ENCODE measurements around the gene OCEL1.
A peak's percentile ranks its signal among the peaks of the same experiment; 100 is the strongest.

Gene OCEL1

DNA sequence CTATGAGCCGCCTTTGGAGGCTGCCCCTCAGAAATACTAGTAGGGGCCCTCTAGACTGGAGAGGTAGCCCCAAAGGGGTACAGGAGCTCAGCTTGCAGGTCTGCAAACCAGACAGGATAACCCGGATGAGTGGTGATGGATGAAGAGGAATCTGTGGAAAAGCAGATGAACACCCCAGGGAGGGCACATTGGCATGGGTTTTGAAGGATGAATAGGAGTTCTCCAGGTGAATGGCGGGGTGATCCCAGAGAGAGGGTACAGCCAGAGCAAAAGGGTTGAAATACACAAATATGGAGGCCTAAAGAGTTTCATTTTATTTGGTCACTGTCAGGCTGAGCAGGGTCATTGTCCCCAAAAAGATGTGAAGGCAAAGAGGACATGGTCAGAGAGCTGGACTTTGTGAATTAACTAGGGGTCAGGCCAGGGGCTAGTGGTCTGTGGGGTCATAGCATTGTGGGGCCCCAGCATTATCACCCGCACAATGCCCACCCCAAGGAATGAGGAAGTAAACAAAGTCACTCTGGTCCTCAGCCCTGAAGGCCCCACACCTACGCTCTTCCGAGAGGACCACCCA lies 14.9 kb downstream of the OCEL1 start:
- no peak for DNase-seq

DNA sequence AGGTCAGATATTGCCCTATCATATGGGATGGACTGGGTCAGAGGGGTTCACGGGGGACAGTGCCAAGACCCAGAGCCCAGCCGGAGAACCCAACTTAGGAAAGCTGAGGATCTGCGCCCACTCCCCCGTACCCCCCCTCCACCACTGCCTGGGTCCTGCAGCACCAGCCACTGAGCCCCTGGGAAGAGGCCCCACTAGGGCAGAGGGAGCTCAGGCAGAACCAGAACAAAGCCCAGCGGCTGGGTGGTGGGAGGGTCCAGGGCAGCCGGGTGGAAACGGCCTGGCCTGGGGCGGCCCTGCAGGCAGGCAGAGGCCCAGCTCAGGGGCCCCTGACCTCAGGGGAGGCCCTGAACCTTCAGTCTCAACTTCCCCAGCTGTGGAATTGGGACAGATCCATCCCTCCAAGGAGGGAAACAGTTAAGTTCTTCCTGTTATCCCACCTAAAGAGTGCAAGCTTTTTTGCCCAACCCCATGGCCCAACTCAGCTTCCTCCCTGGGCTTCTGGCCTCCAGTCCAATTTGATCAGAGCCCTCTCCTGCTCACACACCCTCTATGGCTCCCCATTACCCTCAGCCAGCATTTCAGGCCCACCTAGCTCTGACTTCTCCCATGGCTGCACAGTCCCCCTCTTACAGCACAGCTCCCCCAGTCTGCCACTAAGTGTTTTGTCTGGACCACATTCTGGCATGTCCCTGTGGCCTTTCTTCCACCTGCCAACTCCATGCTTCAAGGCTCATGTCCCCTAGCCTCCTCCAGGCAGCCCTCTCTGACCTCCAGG lies 16.6 kb downstream of the OCEL1 start:
- no peak for DNase-seq

DNA sequence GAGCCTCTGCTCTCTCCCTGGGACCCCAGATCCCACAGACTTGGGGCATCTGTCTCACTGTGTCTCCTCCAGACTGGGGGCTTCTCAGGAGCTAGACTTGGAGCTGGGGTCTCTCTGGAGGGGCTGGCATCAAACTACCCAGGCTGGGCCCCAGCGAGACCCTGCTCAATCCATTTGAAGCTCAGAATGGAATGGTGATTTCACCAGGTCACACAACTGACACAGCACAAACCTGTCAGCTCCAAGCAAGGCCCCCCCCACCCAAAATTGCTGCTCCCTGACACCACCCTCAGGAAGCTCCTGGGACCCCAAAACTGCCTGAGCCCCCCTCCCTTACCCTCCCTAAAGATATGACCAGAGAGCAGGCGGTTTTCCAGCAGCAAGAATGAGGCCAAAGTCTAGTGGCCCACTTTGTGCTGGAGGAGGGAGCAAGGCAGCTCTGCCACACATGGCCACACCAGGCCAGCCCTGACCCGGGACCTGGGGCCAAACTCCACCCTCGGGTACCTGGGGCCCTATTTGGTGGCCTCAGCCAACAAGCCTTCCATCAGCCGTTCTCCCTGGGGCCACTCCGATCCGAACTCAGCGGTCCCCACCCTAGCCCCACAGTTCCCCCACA lies 17.3 kb downstream of the OCEL1 start:
- DNase-seq, result no peak

DNA sequence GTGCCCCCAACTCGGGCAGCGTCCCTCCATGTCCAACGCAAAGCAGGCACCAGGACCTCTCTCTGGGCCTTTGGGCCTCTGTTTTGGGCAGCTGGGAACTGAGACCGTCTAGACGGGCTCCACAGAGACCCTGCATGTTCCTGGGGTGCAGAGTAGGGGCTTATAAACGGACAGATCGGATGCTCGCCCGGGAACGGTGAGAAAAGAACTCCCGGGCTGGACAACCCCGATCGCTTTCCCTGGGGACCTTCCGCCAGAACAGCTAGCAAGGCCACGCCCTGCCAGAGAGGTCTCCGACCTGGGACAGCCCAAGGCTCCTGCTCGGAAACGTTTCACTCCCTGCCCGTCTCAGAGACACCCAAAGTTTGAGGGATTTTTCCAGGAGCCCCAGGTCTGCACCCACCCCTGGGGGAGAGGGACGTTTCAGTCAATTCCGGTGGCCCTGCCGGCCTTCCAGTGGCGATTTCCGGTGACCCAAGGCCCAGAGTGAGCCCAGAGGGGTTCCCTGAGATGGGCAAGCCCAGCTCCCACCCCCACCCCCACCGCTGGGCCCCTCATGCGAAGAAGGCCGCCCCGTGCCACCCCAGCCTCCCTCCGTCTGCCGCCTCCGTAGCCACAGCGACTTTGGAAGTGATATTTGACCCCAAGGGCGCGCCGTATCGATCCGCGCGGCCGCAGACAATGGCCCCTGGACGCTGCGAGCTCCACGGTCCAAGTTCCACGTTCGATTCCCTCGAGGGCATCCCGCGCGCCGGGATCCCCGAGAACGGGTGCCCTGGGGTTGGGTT lies 18.0 kb downstream of the OCEL1 start:
- peak in 3 of 14 donors; percentile 12 to 26 (median 19) for DNase-seq

DNA sequence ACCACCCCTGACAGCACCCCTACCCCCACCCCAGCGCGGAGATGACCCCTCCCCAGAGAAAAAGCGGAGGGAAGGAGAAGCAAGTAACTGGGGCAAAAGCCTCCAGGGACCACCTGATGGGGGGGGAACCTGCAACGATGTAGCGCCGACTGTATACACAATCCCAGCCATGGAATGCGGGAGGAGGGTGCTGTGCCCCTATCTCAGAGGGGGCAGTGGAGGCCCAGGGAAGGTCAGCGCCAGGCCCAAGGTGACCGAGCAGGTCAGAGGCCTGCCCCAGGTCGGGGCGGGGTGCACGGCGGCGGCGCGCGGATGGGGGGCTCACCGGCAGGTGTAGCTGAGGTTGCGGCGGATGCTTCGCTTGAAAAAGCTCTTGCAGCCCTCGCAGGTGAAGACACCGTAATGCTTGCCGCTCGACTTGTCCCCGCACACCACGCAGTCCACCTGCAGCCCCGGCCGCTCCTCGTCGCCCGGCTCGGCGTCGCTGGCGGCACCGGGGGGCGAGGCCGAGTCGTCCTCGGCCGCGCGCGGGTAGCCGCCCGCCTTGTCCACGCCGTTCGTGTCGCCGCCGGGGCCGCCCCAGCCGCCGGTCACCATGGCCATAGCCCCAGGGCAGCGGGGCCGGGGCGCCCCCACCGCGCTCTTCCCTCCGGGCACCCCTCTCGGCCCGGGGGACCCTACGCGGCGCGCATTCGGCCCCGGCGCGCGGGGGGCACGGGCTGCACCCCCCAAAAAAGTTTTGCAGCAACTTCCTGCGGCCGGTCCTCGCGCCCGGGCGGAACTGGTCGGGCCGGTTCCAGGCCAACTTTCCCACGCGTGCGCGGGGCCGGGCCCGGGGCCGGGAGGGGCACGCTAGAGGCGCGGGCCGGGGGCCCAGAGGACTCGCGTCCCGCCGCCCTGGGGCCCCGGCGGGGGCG lies 18.9 kb downstream of the OCEL1 start:
- DNase-seq, result peak in 1 of 14 donors; percentile 56

DNA sequence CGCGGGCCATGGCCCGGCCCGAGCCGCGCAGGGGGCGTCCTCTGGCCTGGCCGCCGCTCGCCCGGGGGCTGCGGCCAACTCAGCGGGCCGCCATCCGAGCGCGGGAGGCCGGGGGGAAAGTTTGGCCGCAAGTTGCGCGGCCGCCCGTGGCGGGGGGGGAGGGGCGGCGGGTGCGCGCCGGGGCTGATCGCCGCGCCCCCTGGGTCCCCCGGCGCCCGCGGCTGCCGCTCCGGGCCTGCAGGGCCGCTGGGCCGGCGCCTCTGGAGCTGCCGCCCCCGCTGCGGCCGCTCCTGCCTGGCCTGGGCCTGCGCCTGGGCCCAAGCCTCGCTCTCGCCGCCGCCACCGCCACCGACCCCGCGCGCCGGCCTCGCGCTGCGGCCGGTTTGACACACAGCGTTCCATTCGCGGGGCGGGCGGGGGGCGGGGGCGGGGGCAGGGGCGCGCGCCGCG lies 19.5 kb downstream of the OCEL1 start, which contains the start of gene NR2F6:
NR2F6 (minus strand) TSS at position 385 of the 450 bp plus-strand sequence. CDS start 699 bp downstream, outside the sequence.
- DNase-seq, result no peak

DNA sequence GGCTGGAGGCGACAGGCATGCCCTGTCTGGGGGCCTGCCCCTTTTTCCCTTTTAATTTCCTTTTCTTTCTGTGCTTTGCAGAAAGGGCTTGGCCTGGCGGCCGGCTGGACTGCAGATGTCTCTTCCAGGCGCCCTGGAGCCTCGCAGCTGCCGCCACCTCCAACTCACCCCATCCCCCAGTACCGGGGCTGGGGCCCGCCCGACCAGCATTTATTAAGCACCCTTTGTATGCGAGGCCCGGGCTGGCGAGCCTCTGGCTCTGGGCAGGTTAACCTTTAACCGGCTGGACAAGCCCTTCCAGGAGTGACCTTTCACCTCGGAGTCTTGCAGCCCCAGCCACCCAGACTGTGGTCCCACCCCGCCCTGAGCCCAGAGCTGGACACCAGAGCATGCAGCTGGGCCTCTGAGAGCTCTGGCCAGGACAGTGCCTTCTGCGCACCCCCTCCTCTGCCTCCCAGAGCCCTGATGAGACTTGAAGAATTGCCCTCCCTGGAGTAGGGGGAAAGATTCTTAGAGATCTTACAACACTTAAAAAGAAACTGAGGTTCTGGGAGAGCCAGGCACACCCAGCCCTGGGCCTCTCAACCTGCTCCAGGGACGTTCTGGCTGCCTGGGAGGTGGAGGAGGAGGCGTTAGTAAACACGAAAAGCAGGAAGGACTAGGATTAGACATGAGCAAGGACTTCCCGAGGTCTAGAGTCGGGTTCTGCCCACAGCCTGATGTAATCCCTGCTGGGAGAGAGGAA lies 20.8 kb downstream of the OCEL1 start:
- peak in 2 of 14 donors; percentile 47 to 53 for DNase-seq

DNA sequence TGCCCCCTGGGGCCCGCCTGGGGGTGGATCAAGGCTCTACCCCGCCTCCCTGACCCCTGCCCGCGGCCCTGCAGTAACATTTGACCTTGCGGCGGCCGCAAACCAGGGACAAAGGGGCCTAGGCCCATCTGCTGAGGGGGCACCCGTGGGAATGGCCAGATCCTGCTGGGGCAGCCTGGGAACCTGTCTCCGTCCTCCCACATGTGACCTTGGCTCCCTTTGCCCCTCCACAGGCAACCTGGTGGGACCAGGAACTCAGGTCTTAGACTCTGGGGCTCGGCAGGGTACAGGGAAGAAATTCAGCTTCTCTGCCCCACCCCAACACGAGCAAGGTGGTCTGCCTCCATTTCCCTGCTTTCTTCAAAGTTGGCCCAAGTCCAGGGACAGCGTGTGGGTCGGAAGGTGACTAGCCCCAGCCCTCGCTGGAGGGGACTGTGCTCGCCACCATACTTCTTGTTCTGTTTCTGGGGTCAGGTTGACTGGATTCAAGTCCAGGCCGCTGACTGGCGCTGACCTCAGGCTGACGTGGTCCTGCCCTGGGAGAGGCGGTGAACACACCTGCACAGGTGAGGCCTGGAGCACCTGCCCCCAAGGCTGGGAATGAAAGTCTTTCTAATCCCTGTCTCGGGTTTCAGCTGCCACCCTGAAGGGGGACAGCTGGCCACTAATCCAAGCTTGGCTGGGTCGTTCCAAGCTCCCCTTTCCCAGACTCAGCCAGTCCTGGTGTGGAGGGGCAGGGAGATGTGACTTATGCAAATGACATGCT lies 22.2 kb downstream of the OCEL1 start:
- no peak for DNase-seq

DNA sequence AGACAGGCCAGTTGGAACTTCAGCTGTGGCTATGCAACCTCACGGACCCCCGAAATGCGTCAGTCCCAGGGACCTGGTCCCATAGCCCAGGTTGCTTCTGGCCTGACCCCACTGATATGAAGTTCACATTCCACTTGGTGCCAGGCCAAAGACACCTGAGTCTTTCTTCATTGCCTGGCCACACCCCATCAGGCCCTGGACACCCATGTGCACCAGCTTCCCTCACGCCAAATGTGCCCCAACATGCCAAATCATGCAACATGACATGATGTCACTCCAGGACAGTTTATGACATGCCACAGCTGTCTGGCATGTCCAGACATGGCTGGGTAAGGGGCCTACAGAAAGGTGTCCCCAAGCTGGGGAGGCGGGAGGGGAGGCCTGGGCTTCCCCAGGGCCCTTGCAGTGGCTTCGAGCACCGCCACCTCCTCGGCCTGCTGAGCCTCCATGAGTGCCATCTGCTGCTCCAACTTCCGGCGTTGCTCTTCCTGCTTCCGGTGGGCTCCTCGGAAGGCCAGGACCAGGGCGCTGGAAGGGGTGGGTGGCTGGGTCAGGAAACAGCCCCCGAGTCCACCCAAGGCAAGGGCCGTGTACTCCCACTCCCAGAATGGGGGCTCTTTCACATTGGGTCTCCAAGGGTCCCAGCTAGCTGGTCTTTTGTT lies 24.0 kb downstream of the OCEL1 start:
- DNase-seq, result no peak

DNA sequence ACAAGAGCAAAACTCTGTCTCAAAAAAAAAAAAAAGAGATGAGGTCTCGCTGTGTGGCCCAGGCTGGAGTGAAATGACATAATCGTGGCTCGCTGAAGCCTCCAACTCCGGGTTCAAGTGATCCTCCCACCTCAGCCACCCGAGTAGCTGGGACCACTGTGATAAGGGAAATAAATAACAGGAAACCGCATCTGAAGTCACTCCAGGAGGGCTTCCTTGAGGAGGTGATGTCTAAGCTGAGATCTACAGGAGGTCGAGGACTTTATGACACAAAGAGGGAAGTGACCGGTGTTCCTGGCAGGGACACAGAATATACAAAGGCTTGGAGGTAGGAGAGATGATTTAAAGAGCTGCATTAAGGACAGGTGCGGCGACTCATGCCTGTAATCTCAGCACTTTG lies 28.6 kb downstream of the OCEL1 start:
- DNase-seq, result no peak

DNA sequence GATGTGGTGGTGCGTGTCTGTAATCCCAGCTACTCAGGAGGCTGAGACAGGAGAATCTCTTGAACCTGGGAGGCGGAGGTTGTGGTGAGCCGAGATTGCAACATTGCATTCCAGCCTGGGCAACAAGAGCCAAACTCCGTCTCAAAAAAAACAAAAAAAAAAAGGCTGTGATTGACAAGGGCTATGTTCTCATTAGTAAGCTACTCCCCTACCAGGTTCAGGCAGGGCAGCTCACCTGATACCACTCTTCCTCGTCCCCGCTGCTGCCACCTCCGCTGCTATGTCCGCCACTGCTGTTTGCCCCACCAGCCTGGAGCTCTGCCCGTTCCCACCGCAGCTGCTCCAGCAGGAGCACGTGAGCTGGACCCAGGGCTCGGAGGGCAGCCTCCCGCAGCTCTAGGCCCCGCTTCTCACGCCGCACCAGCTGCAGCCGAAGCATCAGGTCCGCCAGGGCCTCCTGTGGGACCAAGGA lies 29.2 kb downstream of the OCEL1 start:
- no peak for DNase-seq

DNA sequence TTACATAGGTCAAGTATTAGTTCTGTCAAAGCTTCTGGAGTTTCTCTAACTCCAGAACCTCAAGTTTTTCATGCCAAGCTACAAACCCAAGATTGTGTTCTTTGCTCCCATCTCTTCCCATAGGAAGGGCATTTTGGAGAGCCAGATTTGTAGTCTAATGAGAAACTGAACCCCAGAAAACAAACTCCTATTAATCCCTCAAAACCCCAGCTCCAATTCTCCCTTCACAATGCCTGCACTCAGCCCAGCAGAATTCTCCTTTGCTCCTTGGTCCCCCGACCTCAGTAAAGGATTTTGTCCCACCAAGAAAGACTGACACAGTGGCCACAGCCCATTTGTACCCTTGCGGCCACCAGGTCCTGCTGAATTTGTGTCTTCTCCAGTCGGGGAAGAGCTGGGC lies 30.1 kb downstream of the OCEL1 start:
- no peak for DNase-seq

DNA sequence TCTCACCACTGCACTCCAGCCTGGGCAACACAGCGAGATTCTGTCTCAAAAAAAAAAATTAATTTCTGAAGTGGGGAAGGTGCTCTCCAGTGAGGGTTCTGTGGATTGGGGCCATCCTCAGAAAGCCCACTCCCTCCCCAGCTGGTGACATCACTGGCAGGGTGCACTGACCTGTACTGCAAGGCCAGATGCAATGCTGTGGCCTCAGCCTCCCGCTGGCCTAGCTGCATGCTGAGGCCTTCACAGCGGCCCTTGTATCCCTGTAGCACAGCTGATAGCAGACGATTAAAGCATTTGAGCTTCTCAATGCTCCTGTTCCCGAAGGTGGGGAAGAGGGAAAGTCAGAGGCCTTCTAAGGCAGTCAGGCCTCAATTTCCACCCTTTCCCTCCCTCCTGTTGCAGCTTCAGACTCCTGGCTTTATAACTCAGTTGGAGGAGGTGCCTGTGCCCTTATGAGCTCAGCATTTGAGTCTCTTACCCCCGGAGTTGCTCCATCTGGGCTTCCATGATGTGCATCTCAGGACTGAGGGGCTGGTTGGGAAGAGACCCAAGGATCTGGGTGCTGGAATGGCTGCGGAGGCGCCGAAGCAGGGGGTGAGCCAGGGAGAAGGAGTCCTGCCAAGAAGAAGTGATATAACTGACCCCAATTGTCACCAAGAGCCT lies 33.2 kb downstream of the OCEL1 start:
- no peak for DNase-seq

DNA sequence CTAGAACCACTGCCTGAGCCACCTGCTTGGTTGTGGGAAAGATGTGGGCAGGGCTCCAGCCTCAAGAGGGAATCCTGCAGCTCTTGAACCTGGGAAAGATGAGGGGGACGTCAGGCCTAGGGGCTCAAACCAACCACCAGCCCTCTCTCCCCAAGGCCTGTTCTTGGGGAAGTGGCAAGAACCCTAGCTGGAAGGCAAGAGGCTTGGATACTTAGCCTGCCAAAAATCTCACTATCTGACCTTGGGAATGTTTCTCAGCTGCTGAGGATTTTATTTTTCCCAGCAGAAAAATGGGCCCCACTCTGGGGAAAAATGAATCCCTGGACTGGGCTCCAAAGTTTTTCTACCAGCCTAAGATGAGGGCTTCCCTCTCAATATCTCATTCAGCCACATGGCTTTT lies 33.9 kb downstream of the OCEL1 start:
- no peak for DNase-seq

DNA sequence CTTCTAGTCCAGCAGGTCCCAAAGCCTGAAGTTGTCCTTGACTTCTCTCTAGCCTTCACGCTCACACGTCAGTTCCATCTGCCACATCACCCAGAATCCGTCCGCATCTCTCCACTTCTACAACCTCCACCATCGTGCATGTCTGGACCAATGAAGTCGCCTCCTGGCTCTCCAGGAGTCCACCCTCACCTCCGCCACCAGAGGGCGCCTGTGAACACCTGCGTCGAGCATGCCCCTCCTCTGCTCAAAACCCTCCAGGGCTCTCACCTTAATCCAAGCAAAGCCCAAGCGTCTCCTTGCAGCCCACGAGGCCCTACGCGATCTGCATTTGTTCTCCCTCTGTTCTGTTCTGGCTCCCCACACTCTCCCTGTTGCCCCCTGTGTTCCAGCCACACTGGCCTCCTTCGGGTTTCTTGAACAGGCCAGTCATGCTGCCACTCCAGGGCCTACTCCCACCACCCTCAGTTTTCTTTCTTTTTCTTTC lies 34.9 kb downstream of the OCEL1 start:
- peak in 10 of 14 donors; percentile 15 to 53 (median 26) for DNase-seq

DNA sequence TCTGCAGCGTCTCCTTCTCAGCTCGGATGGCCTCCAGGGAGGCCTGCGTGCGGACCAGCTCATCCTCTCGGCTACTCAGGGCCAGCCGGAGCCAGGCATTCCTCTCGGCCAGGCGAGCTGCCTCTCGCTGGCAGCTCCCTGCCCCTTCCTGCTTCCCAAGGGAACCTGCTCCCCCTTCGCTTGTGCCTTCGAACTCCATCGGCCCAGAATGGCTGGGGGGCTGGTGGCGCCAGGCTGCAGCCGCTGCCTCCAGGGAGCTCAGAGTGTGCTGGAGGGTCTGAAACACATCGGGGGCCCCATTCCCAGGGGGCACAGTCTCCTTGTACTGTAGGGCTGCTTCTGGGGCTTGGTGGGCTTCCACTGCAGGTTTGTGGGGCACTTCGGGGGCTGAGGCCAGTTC lies 36.5 kb downstream of the OCEL1 start:
- DNase-seq, result no peak

DNA sequence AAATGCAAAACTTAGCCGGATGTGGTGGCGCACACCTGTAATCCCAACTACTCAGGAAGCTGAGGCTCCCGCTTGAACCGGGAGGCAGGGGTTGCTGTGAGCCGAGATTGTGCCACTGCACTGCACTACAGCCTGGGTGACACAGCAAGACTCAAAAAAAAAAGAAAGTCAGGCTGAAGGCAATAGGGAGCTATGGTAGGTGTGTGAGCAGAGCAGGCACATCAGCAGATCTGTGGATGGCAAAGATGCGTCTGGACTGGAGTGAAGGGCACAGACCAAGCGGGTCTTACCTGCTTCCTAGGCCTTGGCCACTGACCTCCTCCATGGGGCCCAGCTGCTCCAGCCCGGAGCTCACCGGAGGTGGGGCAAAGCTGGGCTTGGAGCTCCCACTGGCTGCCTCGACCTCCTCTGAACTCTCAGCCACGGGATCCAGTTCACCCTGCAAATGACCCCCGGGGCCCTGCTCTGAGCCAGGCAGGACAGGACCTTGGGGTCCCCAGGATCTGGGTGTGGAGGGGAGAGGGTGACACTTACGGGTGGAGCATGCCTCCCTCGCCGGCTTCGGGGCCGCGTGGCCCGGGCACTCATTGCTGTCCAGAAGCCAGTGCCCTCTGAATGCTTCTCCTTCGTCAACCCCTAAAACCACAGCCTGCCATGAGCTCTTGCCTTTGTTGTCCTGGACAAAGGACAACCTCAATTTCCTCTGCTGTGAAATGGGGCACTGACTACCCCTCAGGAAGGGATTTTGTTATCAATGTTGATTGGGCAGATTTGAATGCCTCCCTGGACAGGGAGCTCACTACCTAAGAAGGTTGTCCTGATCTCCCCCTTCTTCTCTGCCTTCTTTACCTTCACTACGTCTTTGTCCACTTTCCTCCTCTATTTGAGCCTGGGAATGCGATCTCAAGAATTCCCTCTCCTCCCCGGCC lies 38.0 kb downstream of the OCEL1 start:
- no peak for DNase-seq

DNA sequence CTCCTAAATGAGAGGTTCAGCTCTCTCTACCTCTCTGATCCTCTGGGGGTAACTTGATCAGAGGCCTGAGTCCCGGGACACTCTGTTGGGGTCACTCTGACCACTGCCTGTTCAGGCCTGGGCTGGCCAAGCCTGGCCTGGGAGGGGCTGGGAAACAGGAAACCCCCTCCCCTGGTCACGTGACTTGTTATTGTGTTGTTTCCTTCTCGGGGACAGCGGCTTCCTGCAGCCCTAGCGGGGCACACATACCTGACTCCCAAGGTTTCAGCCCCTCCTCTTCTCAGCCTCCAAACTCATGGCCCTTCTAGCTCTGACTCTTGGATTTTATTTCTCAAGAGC lies 38.6 kb downstream of the OCEL1 start, which contains the start of gene USHBP1:
USHBP1 (minus strand) TSS at position 105 of the 339 bp plus-strand sequence. CDS start 446 bp downstream, outside the sequence.
- no peak for DNase-seq

Measured in C1 segment of cervical spinal cord (tissue), 14 donors.